Osteocyte (in vitro differentiated cells): ENCODE data around the gene MYLK2. TPM values are rescaled to one million over a fixed set of nuclear protein-coding genes. Genes with fewer than 3 reads are reported as not detected.

Source experiments
- DNase-seq: peaks from one replicate; pipeline ENCODE4 v3.0.0; 2021; ENCODE audit warnings: mixed read lengths; ENCODE audit not compliant: unreplicated experiment; ENCODE audit errors: extremely low spot score
- H3K27ac Mint-ChIP-seq: one replicate; pipeline ENCODE4 v1.8.0; 2021; ENCODE audit warnings: mild to moderate bottlenecking, mixed read lengths; ENCODE audit not compliant: unreplicated experiment
- H3K27me3 Mint-ChIP-seq: one replicate; pipeline ENCODE4 v1.8.0; 2021; ENCODE audit warnings: mixed read lengths; ENCODE audit not compliant: unreplicated experiment
- H3K36me3 Mint-ChIP-seq: one replicate; pipeline ENCODE4 v1.8.0; 2021; ENCODE audit warnings: mixed read lengths; ENCODE audit not compliant: unreplicated experiment
- H3K4me1 Mint-ChIP-seq: one replicate; pipeline ENCODE4 v1.8.0; 2021; ENCODE audit warnings: mixed read lengths; ENCODE audit not compliant: unreplicated experiment
- H3K4me3 Mint-ChIP-seq: one replicate; pipeline ENCODE4 v1.8.0; 2021; ENCODE audit warnings: mild to moderate bottlenecking, moderate library complexity, mixed read lengths; ENCODE audit not compliant: unreplicated experiment
- H3K9me3 Mint-ChIP-seq: one replicate; pipeline ENCODE4 v1.8.0; 2021; ENCODE audit warnings: mixed read lengths; ENCODE audit not compliant: unreplicated experiment
- total RNA-seq: library from RNA; stranded (reverse); gene quantifications from 2 replicates; pipeline ENCODE4 v1.2.1, GENCODE V29; 2021
- TF ChIP-seq, protein P1 (sequence below): fragments of 200-600 bp; sonication (generic); IDR thresholded peaks from 2 replicates; pipeline ENCODE4 v1.5.0; 2021; ENCODE audit warnings: antibody characterized with exemption, mild to moderate bottlenecking, moderate library complexity

Gene MYLK2
- total RNA-seq, 1 donor from 2014 or later: 0.27 TPM

- TF ChIP-seq, protein P1, sequence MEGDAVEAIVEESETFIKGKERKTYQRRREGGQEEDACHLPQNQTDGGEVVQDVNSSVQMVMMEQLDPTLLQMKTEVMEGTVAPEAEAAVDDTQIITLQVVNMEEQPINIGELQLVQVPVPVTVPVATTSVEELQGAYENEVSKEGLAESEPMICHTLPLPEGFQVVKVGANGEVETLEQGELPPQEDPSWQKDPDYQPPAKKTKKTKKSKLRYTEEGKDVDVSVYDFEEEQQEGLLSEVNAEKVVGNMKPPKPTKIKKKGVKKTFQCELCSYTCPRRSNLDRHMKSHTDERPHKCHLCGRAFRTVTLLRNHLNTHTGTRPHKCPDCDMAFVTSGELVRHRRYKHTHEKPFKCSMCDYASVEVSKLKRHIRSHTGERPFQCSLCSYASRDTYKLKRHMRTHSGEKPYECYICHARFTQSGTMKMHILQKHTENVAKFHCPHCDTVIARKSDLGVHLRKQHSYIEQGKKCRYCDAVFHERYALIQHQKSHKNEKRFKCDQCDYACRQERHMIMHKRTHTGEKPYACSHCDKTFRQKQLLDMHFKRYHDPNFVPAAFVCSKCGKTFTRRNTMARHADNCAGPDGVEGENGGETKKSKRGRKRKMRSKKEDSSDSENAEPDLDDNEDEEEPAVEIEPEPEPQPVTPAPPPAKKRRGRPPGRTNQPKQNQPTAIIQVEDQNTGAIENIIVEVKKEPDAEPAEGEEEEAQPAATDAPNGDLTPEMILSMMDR: no peak
- H3K27ac Mint-ChIP-seq: no peak overlapping the region
- H3K36me3 Mint-ChIP-seq: no peaks in the 10 kb centered on the region
- peak overlapping the region; percentile 40 for H3K4me3 Mint-ChIP-seq
- peaks cover 11% of the 10 kb centered on the region for H3K4me1 Mint-ChIP-seq
- H3K27me3 Mint-ChIP-seq: peaks cover 36% of the 10 kb centered on the region
- no peaks in the 10 kb centered on the region for H3K9me3 Mint-ChIP-seq
- DNase-seq: no peak
Measured at GRCh38 chr20:31860390-31861134, 41.4 kb downstream of the MYLK2 start.

- no peak for DNase-seq
- Mint-ChIP-seq H3K4me3 (peak overlapping the region; percentile 40), H3K27ac (no peak overlapping the region), H3K9me3 (no peaks in the 10 kb centered on the region), H3K27me3 (peaks cover 36% of the 10 kb centered on the region), H3K36me3 (no peaks in the 10 kb centered on the region), H3K4me1 (peaks cover 11% of the 10 kb centered on the region)
- TF ChIP-seq, protein P1: no peak
Measured at GRCh38 chr20:31861135-31861384, 41.9 kb downstream of the MYLK2 start.

DNA sequence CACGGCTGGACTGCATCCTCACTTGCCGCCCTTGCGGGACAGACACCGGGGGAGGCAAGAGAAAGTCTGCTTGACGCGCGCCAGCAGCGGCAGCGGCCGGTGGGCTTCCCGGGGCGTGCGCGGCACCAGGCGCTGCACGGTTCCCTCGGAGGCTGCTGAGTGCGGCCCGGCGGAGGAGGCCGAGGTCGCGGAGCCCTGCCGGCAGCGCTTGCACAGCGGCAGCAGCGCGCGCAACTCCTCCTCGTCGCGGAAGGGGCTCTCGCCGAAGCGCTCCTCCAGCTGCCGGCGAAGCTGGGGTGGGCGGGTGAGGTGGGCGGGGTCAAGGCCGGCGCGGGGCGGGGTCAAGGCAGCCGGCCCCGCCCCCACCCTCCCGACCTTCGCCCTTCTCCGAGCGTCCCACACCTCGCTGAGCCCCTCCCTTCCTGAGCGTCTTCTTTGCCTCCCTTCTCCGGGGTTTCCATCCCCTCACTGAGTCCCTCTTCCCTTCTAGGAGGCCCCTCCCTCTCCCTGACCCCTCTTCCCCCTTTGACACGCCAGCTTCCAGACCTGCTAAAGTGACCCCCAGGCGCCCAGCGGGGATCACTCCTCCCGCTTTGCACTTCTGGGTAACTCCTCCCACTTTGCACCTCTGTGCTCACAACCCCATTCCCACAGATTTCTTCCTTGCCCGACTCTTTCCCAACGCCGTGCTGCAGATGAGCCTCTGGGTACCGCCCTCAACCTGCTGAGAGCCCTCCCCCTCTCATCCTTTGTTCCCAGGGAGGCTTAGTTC, 42.4 kb downstream of the MYLK2 start:
- Mint-ChIP-seq H3K27me3 (peaks cover 36% of the 10 kb centered on the region), H3K36me3 (no peaks in the 10 kb centered on the region), H3K27ac (no peak overlapping the region), H3K4me1 (peaks cover 11% of the 10 kb centered on the region), H3K4me3 (peak overlapping the region; percentile 72), H3K9me3 (no peaks in the 10 kb centered on the region)
- TF ChIP-seq, protein P1: no peak
- DNase-seq: no peak

DNA sequence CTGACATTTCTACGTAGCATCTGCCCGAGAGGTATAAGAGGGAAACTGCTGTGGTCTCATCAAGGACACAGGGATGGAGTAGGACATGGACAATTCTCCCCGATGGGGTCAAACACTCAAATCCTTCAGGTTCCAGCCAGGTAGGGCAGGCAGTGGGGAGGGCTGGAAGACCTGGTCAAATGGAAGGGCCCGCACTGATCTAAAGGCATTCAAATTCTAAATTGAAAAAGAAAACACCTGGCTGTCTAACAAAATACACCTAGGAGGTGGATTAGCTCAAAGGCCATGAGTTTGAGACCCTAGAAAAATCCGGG, 43.0 kb downstream of the MYLK2 start:
- H3K27ac Mint-ChIP-seq: no peak overlapping the region

GRCh38 chr20:31862506-31862905, 43.4 kb downstream of the MYLK2 start:
- Mint-ChIP-seq H3K4me3 (no peak overlapping the region), H3K27ac (no peak overlapping the region), H3K27me3 (peaks cover 32% of the 10 kb centered on the region), H3K4me1 (peaks cover 11% of the 10 kb centered on the region), H3K9me3 (no peaks in the 10 kb centered on the region), H3K36me3 (no peaks in the 10 kb centered on the region)
- no peak for DNase-seq
- TF ChIP-seq, protein P1: no peak

More for the DNA sequence above, 43.0 kb downstream of the MYLK2 start:
- Mint-ChIP-seq H3K27me3 (peaks cover 36% of the 10 kb centered on the region), H3K9me3 (no peaks in the 10 kb centered on the region), H3K4me3 (peak overlapping the region; percentile 72), H3K36me3 (no peaks in the 10 kb centered on the region), H3K4me1 (peaks cover 11% of the 10 kb centered on the region)
- DNase-seq: no peak
- TF ChIP-seq, protein P1: no peak
